AG04450 (cell line): ENCODE results near the gene STK17A. TPM values are rescaled to one million over a fixed set of nuclear protein-coding genes. Genes with fewer than 3 reads are reported as not detected.

ENCODE experiments used
- CTCF ChIA-PET: fragments of 300-600, 350-600 bp; formaldehyde crosslinking; extraction: SDS; loops from one replicate; lab custom pipeline; 2022; ENCODE audit warnings: antibody characterized with exemption, inconsistent platforms; lab: Charles Lee
- POLR2A ChIA-PET: fragments of 350-600 bp; formaldehyde crosslinking; extraction: SDS; loops from one replicate; lab custom pipeline; 2021; ENCODE audit warnings: antibody characterized with exemption, inconsistent platforms; lab: Yijun Ruan, JAX
- DNase-seq: peaks from one replicate; pipeline ENCODE4 v3.0.0-alpha.2; 2011; ENCODE audit warnings: low read depth, low spot score
- H3K27ac ChIP-seq: one replicate; pipeline ENCODE4 v1.5.1; 2012; ENCODE audit warnings: low read depth, low read length, control low read depth
- H3K27me3 ChIP-seq: one replicate; pipeline ENCODE4 v1.6.0; 2012; ENCODE audit warnings: low read length; ENCODE audit not compliant: control insufficient read depth, insufficient read depth
- H3K4me3 ChIP-seq: 2 replicates; pipeline ENCODE4 v1.5.1; 2011; ENCODE audit warnings: mild to moderate bottlenecking, low read depth, low read length, control low read depth
- H3K9me3 ChIP-seq: 2 replicates; pipeline ENCODE4 v1.5.1; 2012; ENCODE audit warnings: low read length; ENCODE audit not compliant: control insufficient read depth, insufficient read depth
- CTCF ChIP-seq: IDR thresholded peaks from 2 replicates; pipeline ENCODE4 v1.5.1; 2011; ENCODE audit warnings: low read depth, low read length, control low read depth, inconsistent platforms
- polyA plus RNA-seq: library from polyadenylated mRNA; depleted of rRNA; stranded (reverse); fragments of >200 nt; gene quantifications from 2 replicates; pipeline ENCODE4 v1.2.3, GENCODE V29; 2011

Gene STK17A
- polyA plus RNA-seq, 1 experiment = 39.7 TPM

GRCh38 chr7:43658718-43659548 lies 76.0 kb downstream of the STK17A start:
- DNase-seq = no peak
- Histone ChIP-seq H3K4me3 (no peak overlapping the region), H3K9me3 (no peaks in the 10 kb centered on the region; the same call in 1 of the 2 replicates), H3K27me3 (no peaks in the 10 kb centered on the region), H3K27ac (peak overlapping the region; percentile 77)
- POLR2A ChIA-PET = interaction anchor here (0.6 kb wide), 1 partner anchor 76 kb away, joined by 5 read pairs; no protein-coding TSS in a partner anchor
- CTCF ChIA-PET = no interaction called here
- no peak for TF ChIP-seq CTCF

GRCh38 chr7:43659549-43659896 lies 76.6 kb downstream of the STK17A start:
- CTCF ChIA-PET = interaction anchor here (1.6 kb wide), 1 partner anchor 40 kb away, joined by 4 read pairs; no protein-coding TSS in a partner anchor
- DNase-seq = no peak
- H3K27ac ChIP-seq = peak overlapping the region; percentile 84
- no peak for TF ChIP-seq CTCF
- POLR2A ChIA-PET = interaction anchor here (0.6 kb wide), 1 partner anchor 77 kb away, joined by 5 read pairs; no protein-coding TSS in a partner anchor
- no peaks in the 10 kb centered on the region for H3K27me3 ChIP-seq
- H3K9me3 ChIP-seq = no peaks in the 10 kb centered on the region; the same call in 1 of the 2 replicates
- H3K4me3 ChIP-seq = no peak overlapping the region

- Histone ChIP-seq H3K4me3 (no peak overlapping the region), H3K9me3 (no peaks in the 10 kb centered on the region; the same call in 1 of the 2 replicates), H3K27ac (no peak overlapping the region), H3K27me3 (no peaks in the 10 kb centered on the region)
- CTCF ChIA-PET = interaction anchor here (1.6 kb wide), 1 partner anchor 40 kb away, joined by 4 read pairs; no protein-coding TSS in a partner anchor
- POLR2A ChIA-PET = interaction anchor here (1.2 kb wide), 1 partner anchor 78 kb away, joined by 4 read pairs; the partner anchor contains the start of gene STK17A
- TF ChIP-seq CTCF = no peak
- no peak for DNase-seq
Observed at GRCh38 chr7:43660141-43660540, 77.2 kb downstream of the STK17A start.

- TF ChIP-seq CTCF = no peak
- CTCF ChIA-PET = interaction anchor here (1.9 to 3.0 kb wide), 2 partner anchors 36 to 82 kb away, joined by 7 to 12 read pairs; partner anchors contain the start of gene STK17A
Observed at GRCh38 chr7:43664681-43665080, 81.8 kb downstream of the STK17A start.

DNA sequence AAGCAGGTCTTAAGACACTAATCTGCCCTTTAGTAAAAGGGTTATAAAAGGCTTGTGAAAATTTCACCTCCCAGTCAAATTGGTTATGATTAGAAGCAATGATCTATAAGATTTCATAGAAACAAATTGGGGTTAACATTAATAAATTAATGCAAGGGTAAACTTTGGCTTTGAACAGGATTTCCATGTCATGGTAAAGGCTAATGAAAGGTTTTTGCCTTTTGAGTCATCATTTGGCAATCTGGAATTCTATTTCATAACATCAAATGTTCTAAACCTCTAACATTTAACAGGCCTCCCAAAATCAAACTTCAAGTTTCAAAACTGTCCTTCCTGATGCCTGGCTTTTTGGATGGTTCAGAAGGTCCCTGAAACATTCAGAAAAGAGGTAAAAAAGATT lies 84.0 kb downstream of the STK17A start:
- Histone ChIP-seq H3K27me3 (no peaks in the 10 kb centered on the region), H3K4me3 (no peak overlapping the region), H3K9me3 (no peaks in the 10 kb centered on the region; the same call in 1 of the 2 replicates), H3K27ac (no peak overlapping the region)
- no peak for DNase-seq
- TF ChIP-seq CTCF = no peak
- ChIA-PET CTCF (interaction anchor here (1.0 kb wide), 1 partner anchor 33 kb away, joined by 3 read pairs; no protein-coding TSS in a partner anchor), POLR2A (no interaction called here)

More at GRCh38 chr7:43664681-43665080, 81.8 kb downstream of the STK17A start:
- Histone ChIP-seq H3K27me3 (no peaks in the 10 kb centered on the region), H3K9me3 (no peaks in the 10 kb centered on the region; the same call in 1 of the 2 replicates), H3K27ac (no peak overlapping the region), H3K4me3 (no peak overlapping the region)
- POLR2A ChIA-PET = no interaction called here
- DNase-seq = no peak
